Neural progenitor cell (in vitro differentiated cells): ENCODE results near the gene YEATS2. TPM values are rescaled to one million over a fixed set of nuclear protein-coding genes. Genes with fewer than 3 reads are reported as not detected.
"Not testable (repeated sequence)": the region's sequence is repeated elsewhere in the genome, so short reads cannot be mapped to it uniquely, and the experiment has no call there.

ENCODE experiments used
- DNase-seq: peaks from one replicate; pipeline ENCODE4 v3.0.0-alpha.2; 2016; ENCODE audit warnings: low spot score
- H2AFZ ChIP-seq: fragments of 200-600 bp; sonication (generic); replicated peaks from 2 replicates; pipeline ENCODE4 v1.6.1; 2016; ENCODE audit warnings: antibody characterized with exemption
- H3F3A ChIP-seq: fragments of 200-600 bp; sonication (generic); 2 replicates; pipeline ENCODE4 v1.6.1; 2016; ENCODE audit warnings: antibody characterized with exemption, low read depth
- H3K27ac ChIP-seq: fragments of 200-600 bp; sonication (generic); 2 replicates; pipeline ENCODE4 v1.5.1; 2016; ENCODE audit warnings: mild to moderate bottlenecking
- H3K27me3 ChIP-seq: fragments of 200-600 bp; sonication (generic); 2 replicates; pipeline ENCODE4 v1.6.1; 2016; ENCODE audit warnings: mild to moderate bottlenecking, moderate library complexity
- H3K36me3 ChIP-seq: fragments of 200-600 bp; sonication (generic); 2 replicates; pipeline ENCODE4 v1.5.1; 2016
- H3K4me1 ChIP-seq: fragments of 200-600 bp; sonication (generic); 2 replicates; pipeline ENCODE4 v1.6.1; 2016; ENCODE audit warnings: mixed run types
- H3K4me2 ChIP-seq: fragments of 200-600 bp; sonication (generic); 2 replicates; pipeline ENCODE4 v1.6.1; 2016
- H3K4me3 ChIP-seq: fragments of 200-600 bp; sonication (generic); 2 replicates; pipeline ENCODE4 v1.5.1; 2016
- H3K79me2 ChIP-seq: fragments of 200-600 bp; sonication (generic); 2 replicates; pipeline ENCODE4 v1.6.1; 2016; ENCODE audit warnings: low read depth
- H3K9ac ChIP-seq: fragments of 200-600 bp; sonication (generic); 2 replicates; pipeline ENCODE4 v1.6.1; 2016
- H3K9me3 ChIP-seq: fragments of 200-600 bp; sonication (generic); 2 replicates; pipeline ENCODE4 v1.5.1; 2016; ENCODE audit warnings: low read depth
- H4K20me1 ChIP-seq: fragments of 200-600 bp; sonication (generic); 2 replicates; pipeline ENCODE4 v1.6.1; 2016; ENCODE audit warnings: low read depth
- H3K27ac Mint-ChIP-seq: 3 replicates; pipeline ENCODE4 v1.8.0; 2021; ENCODE audit warnings: mixed read lengths
- H3K27me3 Mint-ChIP-seq: 2 replicates; pipeline ENCODE4 v1.8.0; 2022; ENCODE audit warnings: low read depth, mild to moderate bottlenecking, inconsistent platforms, moderate library complexity, mixed read lengths; ENCODE audit not compliant: insufficient read depth
- H3K36me3 Mint-ChIP-seq: 3 replicates; pipeline ENCODE4 v1.8.0; 2021; ENCODE audit warnings: mixed read lengths
- H3K4me1 Mint-ChIP-seq: 3 replicates; pipeline ENCODE4 v1.8.0; 2021; ENCODE audit warnings: mixed read lengths
- H3K4me3 Mint-ChIP-seq: 3 replicates; pipeline ENCODE4 v1.8.0; 2021; ENCODE audit warnings: mild to moderate bottlenecking, moderate library complexity, mixed read lengths
- H3K9me3 Mint-ChIP-seq: 3 replicates; pipeline ENCODE4 v1.8.0; 2020; ENCODE audit warnings: mixed read lengths
- EZH2 ChIP-seq: fragments of 200-600 bp; sonication (generic); IDR thresholded peaks from 2 replicates; pipeline ENCODE4 v1.6.1; 2017; ENCODE audit warnings: antibody characterized with exemption, mild to moderate bottlenecking, moderate library complexity
- EZH2phosphoT487 ChIP-seq: fragments of 200-600 bp; sonication (generic); IDR thresholded peaks from 2 replicates; pipeline ENCODE4 v1.6.1; 2017; ENCODE audit warnings: antibody characterized with exemption
- total RNA-seq: library from RNA; depleted of rRNA; stranded (reverse); fragments of >200 nt; gene quantifications from 2 replicates; pipeline ENCODE4 v1.2.3, GENCODE V29; 2015; ENCODE audit warnings: low replicate concordance
- TF ChIP-seq, protein P1 (sequence below): fragments of 200-600 bp; sonication (generic); IDR thresholded peaks from 2 replicates; pipeline ENCODE4 v1.5.1; 2017; ENCODE audit warnings: antibody characterized with exemption, mild to moderate bottlenecking

The YEATS2 gene
- total RNA-seq, 1 donor from 2014 or later, result 72.1 TPM

DNA sequence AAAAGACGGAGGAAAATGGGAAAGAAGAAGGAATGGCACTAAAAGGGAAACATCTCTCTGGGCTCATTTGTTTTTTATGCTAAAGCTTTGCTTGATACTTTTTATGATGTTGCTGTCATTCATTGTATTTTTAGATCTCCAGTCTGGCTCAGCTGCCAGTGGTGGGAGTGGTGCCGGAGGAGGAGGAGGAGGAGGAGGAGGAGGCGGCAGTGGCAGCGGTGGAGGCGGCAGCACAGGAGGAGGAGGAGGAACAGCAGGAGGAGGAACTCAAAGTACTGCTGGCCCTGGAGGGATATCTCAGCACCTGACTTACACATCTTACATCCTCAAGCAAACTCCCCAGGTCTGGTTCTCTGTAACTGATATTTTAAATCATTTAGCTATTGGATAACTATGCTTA, 78.2 kb downstream of the YEATS2 start:
- Histone ChIP-seq H3K4me2 (no peak overlapping the region), H3K9me3 (no peaks in the 10 kb centered on the region), H3K79me2 (no peaks in the 10 kb centered on the region), H3K4me1 (no peaks in the 10 kb centered on the region), H3K9ac (no peak overlapping the region), H3K36me3 (peaks cover 21% of the 10 kb centered on the region), H3K4me3 (no peak overlapping the region), H4K20me1 (no peaks in the 10 kb centered on the region), H3K27me3 (no peaks in the 10 kb centered on the region), H3K27ac (no peak overlapping the region), H3F3A (no peaks in the 10 kb centered on the region), H2AFZ (no peak overlapping the region)
- Mint-ChIP-seq H3K27me3 (no peaks in the 10 kb centered on the region), H3K4me1 (no peaks in the 10 kb centered on the region), H3K4me3 (no peak overlapping the region), H3K36me3 (peaks cover 46% of the 10 kb centered on the region), H3K27ac (no peak overlapping the region), H3K9me3 (no peaks in the 10 kb centered on the region)
- TF ChIP-seq EZH2phosphoT487 (no peak), EZH2 (no peak)
- TF ChIP-seq, protein P1, sequence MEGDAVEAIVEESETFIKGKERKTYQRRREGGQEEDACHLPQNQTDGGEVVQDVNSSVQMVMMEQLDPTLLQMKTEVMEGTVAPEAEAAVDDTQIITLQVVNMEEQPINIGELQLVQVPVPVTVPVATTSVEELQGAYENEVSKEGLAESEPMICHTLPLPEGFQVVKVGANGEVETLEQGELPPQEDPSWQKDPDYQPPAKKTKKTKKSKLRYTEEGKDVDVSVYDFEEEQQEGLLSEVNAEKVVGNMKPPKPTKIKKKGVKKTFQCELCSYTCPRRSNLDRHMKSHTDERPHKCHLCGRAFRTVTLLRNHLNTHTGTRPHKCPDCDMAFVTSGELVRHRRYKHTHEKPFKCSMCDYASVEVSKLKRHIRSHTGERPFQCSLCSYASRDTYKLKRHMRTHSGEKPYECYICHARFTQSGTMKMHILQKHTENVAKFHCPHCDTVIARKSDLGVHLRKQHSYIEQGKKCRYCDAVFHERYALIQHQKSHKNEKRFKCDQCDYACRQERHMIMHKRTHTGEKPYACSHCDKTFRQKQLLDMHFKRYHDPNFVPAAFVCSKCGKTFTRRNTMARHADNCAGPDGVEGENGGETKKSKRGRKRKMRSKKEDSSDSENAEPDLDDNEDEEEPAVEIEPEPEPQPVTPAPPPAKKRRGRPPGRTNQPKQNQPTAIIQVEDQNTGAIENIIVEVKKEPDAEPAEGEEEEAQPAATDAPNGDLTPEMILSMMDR, result no peak
- no peak for DNase-seq

DNA sequence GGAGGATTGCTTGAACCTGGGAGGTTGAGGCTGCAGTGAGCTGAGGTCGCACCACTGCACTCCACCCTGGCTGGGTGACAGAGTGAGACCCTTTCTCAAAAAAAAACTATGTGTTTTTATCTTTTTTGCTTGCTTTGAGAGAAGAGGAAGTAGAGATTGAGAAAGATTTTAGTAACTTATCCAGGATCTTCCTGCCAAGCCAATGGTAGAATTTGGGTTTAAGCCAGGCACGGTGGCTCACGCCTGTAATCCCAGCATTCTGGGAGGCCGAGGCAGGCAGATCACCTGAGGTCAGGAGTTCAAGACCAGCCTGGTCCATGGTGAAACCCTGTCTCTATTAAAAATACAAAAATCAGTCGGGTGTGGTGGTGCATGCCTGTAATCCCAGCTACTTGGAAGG, 78.9 kb downstream of the YEATS2 start:
- not testable (repeated sequence) for H3K4me3 Mint-ChIP-seq, H3K27me3 ChIP-seq, H3K27me3 Mint-ChIP-seq, H3K4me2 ChIP-seq, H3K9me3 Mint-ChIP-seq, H3K27ac Mint-ChIP-seq, H3K4me3 ChIP-seq, H3K9ac ChIP-seq, H3K9me3 ChIP-seq, H3K27ac ChIP-seq, H3K4me1 Mint-ChIP-seq, H3K79me2 ChIP-seq, H4K20me1 ChIP-seq, H3K4me1 ChIP-seq, H3F3A ChIP-seq, DNase-seq, H2AFZ ChIP-seq
- peaks cover 28% of the 10 kb centered on the region for H3K36me3 ChIP-seq
- H3K36me3 Mint-ChIP-seq, result peaks cover 51% of the 10 kb centered on the region

DNA sequence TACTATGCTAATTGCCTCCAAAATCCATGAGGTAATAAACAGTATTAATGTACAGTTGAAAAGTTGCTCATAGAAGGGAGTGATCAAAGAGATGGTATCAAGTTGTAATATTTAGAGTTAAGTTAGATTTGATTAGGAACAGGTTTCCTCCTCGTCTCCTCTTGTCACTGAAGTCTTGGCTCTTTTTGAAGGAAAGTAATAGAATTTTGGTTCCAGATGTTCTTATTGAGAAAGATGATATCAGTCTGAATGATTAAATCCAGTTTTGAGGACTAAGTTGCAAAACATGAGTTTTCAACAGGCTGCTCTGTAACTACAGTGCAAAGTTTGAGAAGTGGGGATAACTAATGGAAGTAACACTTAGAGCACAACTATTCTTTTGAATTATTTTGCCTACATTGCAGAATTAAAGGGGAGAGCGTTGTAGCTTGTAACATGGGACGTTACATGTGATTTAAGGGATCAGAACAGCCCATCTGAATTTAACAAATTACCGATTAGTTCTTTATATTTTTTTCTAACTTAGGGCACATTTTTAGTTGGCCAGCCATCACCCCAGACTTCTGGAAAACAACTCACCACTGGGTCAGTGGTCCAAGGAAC, 79.5 kb downstream of the YEATS2 start:
- no peaks in the 10 kb centered on the region for H3K27me3 Mint-ChIP-seq
- DNase-seq, result no peak
- H3K4me3 Mint-ChIP-seq, result no peak overlapping the region
- Histone ChIP-seq H4K20me1 (no peaks in the 10 kb centered on the region), H3K79me2 (no peaks in the 10 kb centered on the region), H3K9me3 (no peaks in the 10 kb centered on the region), H3K4me1 (no peaks in the 10 kb centered on the region), H3K9ac (no peak overlapping the region), H3F3A (no peaks in the 10 kb centered on the region), H3K27me3 (no peaks in the 10 kb centered on the region), H2AFZ (no peak overlapping the region), H3K4me2 (no peak overlapping the region), H3K36me3 (peaks cover 29% of the 10 kb centered on the region), H3K27ac (no peak overlapping the region), H3K4me3 (no peak overlapping the region)
- H3K27ac Mint-ChIP-seq, result no peak overlapping the region
- TF ChIP-seq, protein P1, result no peak
- TF ChIP-seq EZH2 (no peak), EZH2phosphoT487 (no peak)
- H3K9me3 Mint-ChIP-seq, result no peaks in the 10 kb centered on the region
- peaks cover 54% of the 10 kb centered on the region for H3K36me3 Mint-ChIP-seq
- H3K4me1 Mint-ChIP-seq, result no peaks in the 10 kb centered on the region

DNA sequence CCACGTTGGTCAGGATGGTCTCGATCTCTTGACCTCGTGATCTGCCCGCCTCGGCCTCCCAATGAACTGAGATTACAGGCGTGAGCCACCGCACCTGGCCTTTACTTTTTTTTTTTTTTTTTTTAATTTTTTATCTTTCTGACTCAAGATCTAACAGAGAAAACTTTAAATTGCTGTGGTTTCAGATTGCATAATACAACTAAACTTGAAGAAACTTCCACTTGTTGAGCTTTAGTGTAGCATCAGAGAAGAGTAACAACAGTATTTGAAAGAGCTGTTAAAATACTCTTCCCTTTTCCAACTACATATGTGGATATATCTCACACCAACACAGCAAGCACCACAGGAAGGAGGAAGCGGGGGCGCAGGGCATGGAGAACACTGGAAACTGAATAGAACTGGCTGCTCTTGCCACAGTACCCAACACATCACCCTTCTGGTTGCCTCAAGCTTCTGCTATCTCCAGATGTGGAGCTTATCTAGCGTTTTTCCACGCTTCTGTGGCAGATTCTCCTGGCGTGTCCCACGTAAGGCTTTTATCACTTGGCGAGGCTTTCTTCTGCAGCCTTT, 82.4 kb downstream of the YEATS2 start:
- TF ChIP-seq EZH2phosphoT487 (no peak), EZH2 (no peak)
- TF ChIP-seq, protein P1, result no peak
- no peaks in the 10 kb centered on the region for H3K9me3 Mint-ChIP-seq
- H3K9me3 ChIP-seq, result no peaks in the 10 kb centered on the region
- no peaks in the 10 kb centered on the region for H3F3A ChIP-seq
- peaks cover 14% of the 10 kb centered on the region for H3K36me3 ChIP-seq
- peaks cover 13% of the 10 kb centered on the region for H3K79me2 ChIP-seq
- no peak overlapping the region for H3K27ac ChIP-seq
- H3K27me3 ChIP-seq, result no peaks in the 10 kb centered on the region
- H3K4me3 ChIP-seq, result no peak overlapping the region
- peaks cover 5% of the 10 kb centered on the region for H4K20me1 ChIP-seq
- no peak for DNase-seq
- H3K4me1 Mint-ChIP-seq, result no peaks in the 10 kb centered on the region
- peaks cover 48% of the 10 kb centered on the region for H3K36me3 Mint-ChIP-seq
- H3K4me2 ChIP-seq, result no peak overlapping the region
- no peak overlapping the region for H2AFZ ChIP-seq
- no peak overlapping the region for H3K4me3 Mint-ChIP-seq
- no peaks in the 10 kb centered on the region for H3K4me1 ChIP-seq
- no peaks in the 10 kb centered on the region for H3K27me3 Mint-ChIP-seq
- H3K27ac Mint-ChIP-seq, result no peak overlapping the region
- no peak overlapping the region for H3K9ac ChIP-seq
